Right forelimb (tissue), 1 donor: Measurements from ENCODE around the gene RNGTT.
"Not testable (repeated sequence)": the region's sequence is repeated elsewhere in the genome, so short reads cannot be mapped to it uniquely, and the experiment has no call there.

Experiments used
- DNase-seq: peaks from one replicate; pipeline ENCODE4 v3.0.0-alpha.2; 2018

RNGTT gene

GRCh38 chr6:88963139-88964090 is at the start of gene RNGTT:
Gene RNGTT, minus strand, starts transcription at chr6:88963618. Its CDS starts 209 bp downstream, at chr6:88963409.
- DNase-seq: peak; percentile 99

- no peak for DNase-seq
These were observed 48.0 kb upstream of the RNGTT start for GRCh38 chr6:89011436-89011835.

- no peak for DNase-seq
These were observed 47.4 kb upstream of the RNGTT start for GRCh38 chr6:89010825-89011224.

DNA sequence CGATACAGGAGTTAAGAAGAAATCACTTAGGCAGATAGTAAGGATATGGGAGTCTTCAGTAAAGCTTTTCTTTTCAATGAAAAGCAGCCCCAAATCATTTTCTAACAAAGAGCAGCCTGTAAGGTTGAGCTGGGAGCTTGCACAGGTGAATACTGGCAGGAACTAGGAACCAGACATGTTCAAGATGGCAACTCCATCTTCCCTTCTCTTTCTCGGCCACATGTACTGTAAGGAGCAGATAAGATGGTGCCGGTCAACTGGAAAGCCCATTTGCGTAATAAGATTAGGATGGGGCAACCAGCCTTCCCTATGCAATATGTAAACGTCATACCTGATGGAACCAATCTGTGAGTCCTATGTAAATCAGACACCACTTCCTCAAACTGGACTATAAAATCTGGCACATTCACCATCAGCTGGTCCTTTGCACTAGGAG is 46.2 kb upstream of the RNGTT start:
- no peak for DNase-seq

GRCh38 chr6:89008815-89009374 is 45.5 kb upstream of the RNGTT start:
- DNase-seq: no peak

DNA sequence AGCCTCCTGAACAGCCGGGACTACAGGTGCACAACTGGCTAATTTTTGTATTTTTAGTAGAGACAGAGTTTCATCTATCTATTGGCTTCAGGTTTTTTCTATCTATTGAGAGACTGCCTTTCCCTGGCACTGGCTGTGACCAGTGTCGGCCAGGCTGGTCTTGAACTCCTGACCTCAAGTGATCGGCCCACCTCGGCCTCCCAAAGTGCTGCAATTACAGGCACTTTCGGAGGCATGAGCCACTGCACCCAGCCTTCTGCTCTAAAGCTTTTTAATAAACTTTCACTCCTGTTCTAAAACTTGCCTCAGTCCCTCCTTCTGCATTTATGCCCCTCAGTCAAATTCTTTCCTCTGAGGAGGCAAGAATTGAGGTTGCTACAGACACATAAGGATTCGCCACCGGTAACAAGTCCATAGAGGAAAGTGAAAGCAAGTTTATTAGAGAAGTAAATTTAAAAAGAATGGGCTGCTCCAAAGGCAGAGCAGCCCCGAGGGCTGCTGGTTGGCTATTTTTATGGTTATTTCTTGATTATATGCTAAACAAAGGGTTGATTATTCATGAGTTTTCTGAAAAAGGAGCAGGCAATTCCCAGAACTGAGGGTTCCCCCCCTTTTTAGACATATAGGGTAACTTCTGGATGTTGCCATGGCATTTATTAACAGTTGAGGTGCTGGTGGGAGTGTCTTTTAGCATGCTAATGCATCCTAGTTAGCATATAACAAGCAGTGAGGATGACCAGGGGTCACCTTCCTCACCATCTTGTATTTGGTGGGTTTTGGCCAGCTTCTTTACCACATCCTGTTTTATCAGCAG is 44.8 kb upstream of the RNGTT start:
- DNase-seq: no peak

GRCh38 chr6:89007209-89008000 is 44.0 kb upstream of the RNGTT start:
- no peak for DNase-seq

DNA sequence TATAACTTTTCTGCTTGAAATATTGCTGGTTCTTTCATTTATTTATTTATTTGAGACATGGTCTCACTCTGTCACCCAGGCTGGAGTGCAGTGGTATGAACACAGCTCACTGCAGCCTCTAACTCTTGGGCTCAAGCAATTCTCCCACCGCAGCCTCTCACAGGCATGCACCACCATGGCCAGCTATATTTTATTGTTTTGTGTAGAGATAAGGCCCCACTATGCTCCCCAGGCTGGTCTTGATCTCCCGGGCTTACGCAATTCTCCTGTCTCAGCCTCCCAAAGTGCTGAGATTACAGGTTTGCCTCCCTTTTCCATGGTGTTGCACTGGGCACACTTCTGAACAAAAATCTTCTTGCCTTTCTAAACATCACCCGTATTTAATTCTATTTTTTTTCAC is 39.1 kb upstream of the RNGTT start:
- no peak for DNase-seq

- DNase-seq: no peak
These were observed 33.9 kb upstream of the RNGTT start for GRCh38 chr6:88997327-88997726.

GRCh38 chr6:88992741-88993552 is 29.5 kb upstream of the RNGTT start:
- no peak for DNase-seq

DNA sequence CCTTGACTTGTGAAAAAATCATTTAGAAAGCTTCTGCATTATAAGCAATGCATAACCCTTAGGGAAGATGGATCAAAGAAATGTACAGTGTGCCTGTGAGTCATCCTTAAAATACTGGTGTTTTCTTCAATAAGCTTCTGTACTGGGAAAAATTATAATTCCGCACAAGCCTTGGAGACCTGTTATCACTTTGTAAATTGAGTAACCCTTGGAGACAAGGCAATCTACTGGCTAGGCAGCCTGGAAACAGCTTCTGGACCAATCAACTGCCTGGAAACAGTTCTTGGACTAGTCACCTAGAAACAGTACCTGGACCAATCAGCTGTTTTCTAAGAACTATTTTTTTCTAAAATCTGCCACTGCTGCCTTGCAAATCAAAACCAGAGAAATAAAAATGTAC is 25.8 kb upstream of the RNGTT start:
- no peak for DNase-seq

- DNase-seq: no peak
These were observed 24.5 kb upstream of the RNGTT start for GRCh38 chr6:88987922-88988321.

GRCh38 chr6:88985901-88986300 is 22.5 kb upstream of the RNGTT start:
- no peak for DNase-seq

DNA sequence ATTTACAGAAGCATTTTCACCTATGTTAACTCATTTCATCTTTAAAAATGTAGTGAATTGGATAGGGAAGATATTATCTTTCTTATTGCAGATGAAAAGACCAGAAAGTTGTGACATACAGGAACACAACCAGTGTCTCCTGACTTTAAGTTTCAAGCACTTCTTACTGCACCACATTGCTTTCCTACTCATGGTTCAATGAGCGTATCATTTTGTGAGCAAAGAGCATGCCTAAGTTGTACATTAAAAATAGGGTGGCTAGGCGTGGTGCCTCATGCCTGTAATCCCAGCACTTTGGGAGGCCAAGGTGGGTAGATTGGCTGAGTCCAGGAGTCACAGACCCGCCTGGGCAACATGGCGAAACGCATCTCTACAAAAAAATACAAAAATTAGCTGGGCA is 21.2 kb upstream of the RNGTT start:
- no peak for DNase-seq

- no peak for DNase-seq
These were observed 20.7 kb upstream of the RNGTT start for GRCh38 chr6:88984152-88984551.

DNA sequence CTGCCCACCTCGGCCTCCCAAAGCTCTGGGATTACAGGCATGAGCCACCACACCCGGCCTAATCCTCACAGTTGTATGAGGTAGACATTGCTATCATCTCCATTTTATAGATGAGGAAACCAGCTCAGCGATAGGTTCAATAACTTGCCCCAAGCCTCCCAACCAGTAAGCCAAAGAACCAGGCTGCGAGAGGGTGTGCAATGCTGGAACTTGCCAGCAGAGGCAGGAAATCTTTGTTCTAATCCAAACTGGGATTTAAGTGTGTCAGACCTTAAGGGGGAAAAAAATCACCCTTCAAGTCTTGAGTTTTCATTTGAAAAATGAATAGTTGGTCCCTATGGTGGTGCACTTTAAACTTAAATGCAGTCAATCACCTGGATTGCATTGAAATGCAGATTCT is 20.1 kb upstream of the RNGTT start:
- no peak for DNase-seq

GRCh38 chr6:88983129-88983528 is 19.7 kb upstream of the RNGTT start:
- DNase-seq: not testable (repeated sequence)

- DNase-seq: no peak
These were observed 19.3 kb upstream of the RNGTT start for GRCh38 chr6:88982720-88983119.

DNA sequence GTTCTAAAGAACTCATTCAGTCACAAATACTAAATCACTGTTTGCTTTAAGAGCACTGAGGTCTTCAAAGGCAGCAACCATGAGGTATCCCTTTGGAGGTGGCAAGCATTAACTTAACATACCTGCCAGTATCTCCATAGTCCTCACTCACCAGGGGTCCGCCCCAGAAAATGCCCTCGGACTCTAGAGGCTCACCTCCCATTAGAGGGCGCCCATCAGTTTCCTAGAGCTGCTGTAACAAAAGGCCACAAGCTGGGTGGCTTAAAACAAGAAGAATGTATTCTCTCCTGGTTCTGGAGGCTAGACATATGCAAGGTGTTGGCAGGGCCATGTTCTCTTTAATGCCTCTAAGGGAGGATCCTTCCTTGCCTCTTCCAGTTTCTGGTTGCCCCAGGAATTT is 12.0 kb upstream of the RNGTT start:
- no peak for DNase-seq

DNA sequence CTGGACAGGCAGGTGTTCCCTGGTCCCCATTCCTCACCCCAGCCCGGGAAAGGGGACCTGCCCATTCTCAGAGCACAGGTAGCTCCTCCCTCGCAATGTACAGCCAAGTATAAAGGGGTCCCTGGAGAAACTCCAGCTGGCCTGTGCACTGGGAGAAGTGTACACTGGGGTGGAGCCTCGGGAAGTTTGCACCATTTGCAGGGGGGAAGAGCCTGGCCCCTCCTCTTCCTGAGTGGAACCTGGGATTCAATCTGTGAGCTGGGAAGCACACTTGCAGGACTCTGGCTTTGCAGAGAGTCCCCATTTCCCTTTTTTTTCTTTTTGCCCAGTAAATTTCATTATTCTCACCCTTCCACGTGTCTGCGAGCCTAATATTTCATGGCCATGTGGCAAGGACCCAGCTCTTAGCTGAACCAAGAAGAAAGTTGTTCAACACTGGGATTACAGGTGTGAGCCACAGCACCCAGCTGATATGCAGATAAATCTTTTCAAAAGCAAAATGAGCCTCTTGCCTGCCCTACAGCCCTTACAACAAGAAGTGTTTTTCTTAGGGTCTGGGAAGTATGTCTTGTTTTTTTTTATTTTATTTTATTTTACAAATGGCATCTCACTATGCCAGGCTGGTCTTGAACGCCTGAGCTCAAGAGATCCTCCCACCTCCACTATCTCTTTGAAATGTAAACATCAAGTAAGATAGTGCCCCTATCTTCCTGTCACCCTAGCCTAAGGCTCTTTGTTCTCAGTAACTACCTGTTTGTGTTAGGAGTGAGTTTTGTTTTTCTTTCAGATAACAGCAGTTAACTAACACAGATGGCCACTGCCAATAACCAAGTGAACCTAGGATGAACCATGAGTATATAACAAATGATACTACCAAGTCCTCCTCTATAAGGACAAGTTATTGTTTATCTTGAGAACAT is 9.3 kb upstream of the RNGTT start:
- DNase-seq: no peak

DNA sequence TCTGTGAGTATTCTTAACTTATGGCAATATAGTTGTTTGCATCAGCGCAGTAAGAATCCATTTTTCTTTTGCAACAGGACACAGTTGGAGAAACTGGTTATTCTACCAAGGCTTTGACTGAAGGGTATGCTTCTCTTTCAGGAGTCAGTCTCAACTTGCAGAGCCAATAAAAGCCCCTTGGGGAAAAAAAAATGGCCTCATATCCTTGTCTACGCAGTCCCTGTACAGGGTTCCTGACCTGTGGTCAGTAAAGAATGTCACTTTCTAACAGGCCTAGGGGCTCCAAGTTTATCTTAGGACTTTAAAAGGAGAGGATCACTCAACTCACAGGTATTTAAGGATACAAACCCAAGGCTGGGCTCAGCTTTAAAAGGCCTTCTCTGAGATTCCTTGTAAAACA is 6.9 kb upstream of the RNGTT start:
- DNase-seq: no peak
